ENCODE results near the gene FRMD4A. TPM values are rescaled to one million over a fixed set of nuclear protein-coding genes. Genes with fewer than 3 reads are reported as not detected.
A peak's percentile ranks its signal among the peaks of the same experiment; 100 is the strongest.

Gene FRMD4A
- total RNA-seq, 4 donors from 2014 or later: 13.7 to 27.2 (median 19.6) TPM

- Histone ChIP-seq H3K27me3 (no peaks in the 10 kb centered on the region), H3K4me1 (peaks cover 7 to 34% (median 9%) of the 10 kb centered on the region in 3 donors), H3K27ac (peak overlapping the region in 3 of 4 donors; percentile 28 to 63 (median 29)), H3K4me3 (no peak overlapping the region), H3K36me3 (no peaks in the 10 kb centered on the region), H3K9me3 (no peaks in the 10 kb centered on the region)
- ATAC-seq: no peak
- TF ChIP-seq EP300 (IDR thresholded peaks at IDR 0.05) (no peak), POLR2AphosphoS5 (IDR thresholded peaks at IDR 0.05) (no peak), CTCF (IDR thresholded peaks at IDR 0.05) (no peak), POLR2A (IDR thresholded peaks at IDR 0.05) (no peak)
- WGBS, 2 donors (ENCODE audit: low coverage in 1 of 2): 15 to 19% methylated on average over 7 of the region's 7 CpGs
Observed at GRCh38 chr10:14259696-14260566, 70.8 kb downstream of the FRMD4A start.

DNA sequence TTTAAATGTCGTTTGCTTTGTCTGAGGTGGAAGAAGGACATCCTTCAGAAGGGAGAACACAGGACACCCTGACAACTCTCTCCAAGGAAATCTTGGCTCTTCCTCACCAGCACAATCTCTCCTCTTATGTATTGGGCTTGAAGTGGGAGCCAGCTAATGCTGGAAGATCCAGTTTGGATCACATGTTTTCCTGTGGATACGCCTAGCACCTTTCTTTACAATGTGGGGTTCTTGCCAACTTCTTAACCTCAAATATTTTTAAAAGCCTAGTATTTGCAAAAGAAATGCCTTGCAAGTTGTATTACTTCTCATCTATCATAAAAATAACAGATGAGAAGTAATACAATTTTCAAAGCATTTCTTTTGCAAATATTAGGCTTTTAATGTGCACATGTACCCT, 76.4 kb downstream of the FRMD4A start:
- Histone ChIP-seq H3K4me3 (no peak overlapping the region), H3K4me1 (peaks cover 3 to 28% (median 5%) of the 10 kb centered on the region in 3 donors), H3K27ac (no peak overlapping the region), H3K27me3 (no peaks in the 10 kb centered on the region), H3K9me3 (peaks cover 0 to 7% (median 0%) of the 10 kb centered on the region in 3 donors), H3K36me3 (no peaks in the 10 kb centered on the region)
- TF ChIP-seq POLR2AphosphoS5 (IDR thresholded peaks at IDR 0.05) (no peak), POLR2A (IDR thresholded peaks at IDR 0.05) (no peak), CTCF (IDR thresholded peaks at IDR 0.05) (no peak), EP300 (IDR thresholded peaks at IDR 0.05) (no peak)
- WGBS, 2 donors (ENCODE audit: low coverage in 1 of 2): 63 to 83% methylated on average over 2 of the region's 2 CpGs
- no peak for ATAC-seq

DNA sequence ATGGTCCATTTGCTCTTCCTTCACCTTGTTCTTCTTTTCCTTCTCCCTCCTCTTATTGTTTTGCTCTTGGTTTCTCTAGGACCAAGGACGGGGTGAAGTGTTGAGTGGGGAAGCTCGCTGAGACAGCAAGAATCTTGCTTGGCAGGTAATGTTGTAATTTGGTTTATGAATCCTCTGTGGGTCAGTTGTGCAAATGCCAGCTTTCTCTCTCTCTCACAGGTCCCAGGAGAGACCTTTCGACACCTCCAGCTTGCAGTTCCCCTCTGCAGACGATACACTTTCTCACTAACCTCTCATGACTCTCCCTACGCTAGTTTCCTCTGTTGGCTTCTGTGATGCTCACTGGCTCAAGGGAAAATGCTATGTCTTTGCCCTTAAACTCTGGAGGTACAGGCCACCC, 77.0 kb downstream of the FRMD4A start:
- no peak for ATAC-seq
- 67 to 83% methylated on average over 1 to 4 of the region's 5 CpGs for WGBS, 2 donors (ENCODE audit: low coverage in 1 of 2)
- no peak for TF ChIP-seq POLR2AphosphoS5 (IDR thresholded peaks at IDR 0.05)
- TF ChIP-seq POLR2A (IDR thresholded peaks at IDR 0.05): no peak
- H3K9me3 ChIP-seq: peaks cover 0 to 7% (median 0%) of the 10 kb centered on the region in 3 donors
- peaks cover 3 to 31% (median 5%) of the 10 kb centered on the region in 3 donors for H3K4me1 ChIP-seq
- H3K27me3 ChIP-seq: no peaks in the 10 kb centered on the region
- no peak overlapping the region for H3K27ac ChIP-seq
- H3K4me3 ChIP-seq: no peak overlapping the region
- no peaks in the 10 kb centered on the region for H3K36me3 ChIP-seq

DNA sequence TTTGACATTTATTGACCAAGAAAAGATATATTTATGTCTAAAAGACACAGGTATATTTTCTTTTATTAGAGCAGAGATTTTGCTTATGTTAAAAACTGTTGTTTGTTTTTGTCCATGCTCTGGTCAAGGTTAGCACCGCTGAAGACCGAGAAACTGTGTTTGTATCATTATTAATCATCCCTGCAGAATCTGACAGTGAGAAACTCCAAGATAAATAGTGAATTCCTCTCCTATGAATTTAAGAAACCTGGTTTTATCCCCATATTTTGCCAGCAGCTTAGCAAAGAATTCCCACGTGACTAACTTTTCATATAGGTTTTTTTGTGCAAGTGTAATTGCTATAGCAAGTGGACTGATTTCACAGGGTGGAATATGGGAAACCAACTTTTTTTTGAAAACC, 77.6 kb downstream of the FRMD4A start:
- H3K4me1 ChIP-seq: peaks cover 3 to 37% (median 5%) of the 10 kb centered on the region in 3 donors
- H3K9me3 ChIP-seq: peaks cover 0 to 7% (median 0%) of the 10 kb centered on the region in 3 donors
- H3K27ac ChIP-seq: no peak overlapping the region
- no peaks in the 10 kb centered on the region for H3K36me3 ChIP-seq
- no peak for ATAC-seq
- no peak overlapping the region for H3K4me3 ChIP-seq
- 18 to 22% methylated on average over 1 to 3 of the region's 3 CpGs for WGBS, 2 donors (ENCODE audit: low coverage in 1 of 2)
- no peak for TF ChIP-seq EP300 (IDR thresholded peaks at IDR 0.05)
- TF ChIP-seq POLR2A (IDR thresholded peaks at IDR 0.05): no peak
- no peak for TF ChIP-seq CTCF (IDR thresholded peaks at IDR 0.05)
- no peak for TF ChIP-seq POLR2AphosphoS5 (IDR thresholded peaks at IDR 0.05)
- H3K27me3 ChIP-seq: no peaks in the 10 kb centered on the region

DNA sequence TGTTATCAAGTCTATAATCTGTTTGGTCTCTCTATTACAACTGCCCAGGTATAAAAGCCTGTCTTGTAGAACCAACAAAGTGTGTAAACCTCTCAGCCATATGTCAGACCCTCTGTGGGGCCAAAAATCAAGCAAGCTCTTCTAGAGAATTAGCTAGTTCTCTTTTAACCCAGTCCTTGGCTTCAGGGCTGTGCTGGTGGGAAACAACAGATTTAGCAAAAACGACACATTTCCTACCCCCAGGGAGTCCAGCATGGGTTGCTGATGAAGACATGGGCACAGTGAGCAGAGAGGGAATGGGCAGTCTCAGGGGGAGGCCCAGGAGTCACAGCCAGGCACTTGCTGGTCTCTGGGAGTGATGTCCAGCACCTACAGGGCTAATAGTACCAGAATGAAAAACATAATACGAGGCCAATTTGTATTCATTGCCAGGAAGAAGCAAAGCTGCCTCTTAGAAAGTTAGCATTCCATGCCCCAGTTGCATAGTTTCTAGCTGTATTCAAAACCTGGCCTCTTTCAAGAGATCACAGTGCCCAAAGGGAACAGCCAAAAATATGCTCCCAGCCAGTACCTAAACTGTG, 80.1 kb downstream of the FRMD4A start:
- no peak for TF ChIP-seq POLR2A (IDR thresholded peaks at IDR 0.05)
- TF ChIP-seq EP300 (IDR thresholded peaks at IDR 0.05): no peak
- no peak for TF ChIP-seq CTCF (IDR thresholded peaks at IDR 0.05)
- TF ChIP-seq POLR2AphosphoS5 (IDR thresholded peaks at IDR 0.05): no peak
- no peak for ATAC-seq
- Histone ChIP-seq H3K4me1 (peaks cover 5 to 49% (median 9%) of the 10 kb centered on the region in 3 donors), H3K9me3 (peaks cover 0 to 7% (median 0%) of the 10 kb centered on the region in 3 donors), H3K4me3 (no peak overlapping the region), H3K27me3 (no peaks in the 10 kb centered on the region), H3K36me3 (no peaks in the 10 kb centered on the region), H3K27ac (peak overlapping the region; percentile 19 to 64 (median 58))
- 63 to 83% methylated on average over 1 of the region's 2 CpGs for WGBS, 2 donors (ENCODE audit: low coverage in 1 of 2)
